OCI-M2 (cell line): ENCODE results near the gene TDRD10.

Experiments used
- DNase-seq: peaks from one replicate; lab custom pipeline; 2025; ENCODE audit not compliant: unreplicated experiment; lab: John Stamatoyannopoulos, UW

The TDRD10 gene, protein sequence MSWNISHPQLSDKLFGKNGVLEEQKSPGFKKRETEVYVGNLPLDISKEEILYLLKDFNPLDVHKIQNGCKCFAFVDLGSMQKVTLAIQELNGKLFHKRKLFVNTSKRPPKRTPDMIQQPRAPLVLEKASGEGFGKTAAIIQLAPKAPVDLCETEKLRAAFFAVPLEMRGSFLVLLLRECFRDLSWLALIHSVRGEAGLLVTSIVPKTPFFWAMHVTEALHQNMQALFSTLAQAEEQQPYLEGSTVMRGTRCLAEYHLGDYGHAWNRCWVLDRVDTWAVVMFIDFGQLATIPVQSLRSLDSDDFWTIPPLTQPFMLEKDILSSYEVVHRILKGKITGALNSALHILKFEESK

DNA sequence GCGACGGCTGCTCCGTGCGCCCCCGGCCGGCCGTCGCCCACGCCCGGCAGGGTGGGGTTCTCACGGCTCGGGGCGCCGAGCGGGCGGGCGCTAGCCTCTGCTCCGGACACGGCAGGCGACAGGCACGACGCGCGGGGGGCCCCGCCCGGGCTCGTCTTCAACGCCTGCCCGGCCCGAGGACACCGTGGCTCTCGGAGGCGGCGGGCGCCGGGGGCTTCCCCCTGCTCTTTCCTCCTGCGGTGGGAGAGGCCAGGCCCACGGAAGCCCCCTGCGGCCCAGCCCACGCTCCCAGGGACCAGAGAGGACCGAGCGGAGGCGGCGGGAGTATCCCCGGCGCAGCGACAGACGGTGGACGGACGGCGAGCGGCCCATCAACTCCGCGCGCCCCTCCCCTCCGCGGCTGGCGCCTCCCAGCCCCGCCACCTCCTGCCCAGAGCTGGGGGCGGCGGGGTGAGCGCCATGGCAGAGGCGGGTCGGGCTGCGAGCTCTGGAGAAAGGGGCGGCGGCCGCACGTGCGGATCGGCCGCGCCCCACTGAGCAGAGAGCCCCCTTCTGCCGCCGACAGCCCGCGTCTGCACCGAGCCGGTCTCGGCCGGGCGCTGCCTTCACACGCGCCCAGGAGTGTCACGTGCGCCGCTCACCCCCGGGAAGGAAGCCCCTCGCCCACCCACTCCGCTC is at the start of gene TDRD10, which contains the start of gene SHE:
TSS of gene TDRD10 (plus strand) at position 154 of the 678 bp plus-strand sequence. CDS start 4,685 bp downstream, outside the sequence.
TSS of gene SHE (minus strand) at position 347 of the 678 bp plus-strand sequence. CDS start 386 bp downstream, outside the sequence.
- no peak for DNase-seq

GRCh38 chr1:154453161-154453560 is 48.9 kb upstream of the TDRD10 start:
- no peak for DNase-seq

- no peak for DNase-seq
These were observed 48.3 kb upstream of the TDRD10 start for GRCh38 chr1:154453574-154454352.

DNA sequence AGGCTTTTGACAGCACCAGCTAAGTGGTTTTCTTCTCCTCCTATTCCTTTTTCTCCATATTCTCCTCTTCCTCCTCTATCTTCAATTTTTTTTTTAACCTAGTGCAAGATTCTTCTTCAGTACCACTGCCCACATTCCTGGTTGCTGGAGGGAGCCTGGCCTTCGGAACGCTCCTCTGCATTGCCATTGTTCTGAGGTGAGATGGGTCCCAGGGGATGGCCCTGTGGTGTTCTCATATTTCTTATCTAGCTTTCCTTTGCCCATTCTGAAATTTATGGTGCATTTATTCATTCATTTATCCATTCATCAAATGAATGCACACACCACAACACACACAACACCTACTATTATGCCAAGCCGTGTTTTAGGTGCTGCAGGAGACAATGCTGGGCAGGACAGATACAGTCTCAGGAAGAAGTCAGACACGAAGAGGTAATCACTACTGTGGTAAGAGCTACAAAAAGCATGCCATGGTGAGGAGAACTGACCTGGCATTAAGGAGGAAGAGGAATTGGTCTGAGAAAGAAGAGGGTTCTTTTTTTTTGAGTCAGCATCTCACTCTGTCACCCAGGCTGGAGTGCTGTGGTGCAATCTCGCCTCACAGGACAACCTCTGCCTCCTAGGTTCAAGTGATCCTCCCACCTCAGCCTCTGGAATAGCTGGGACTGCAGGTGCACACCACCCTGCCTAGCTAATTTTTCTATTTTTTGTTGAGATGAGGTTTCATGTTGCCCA is 47.5 kb upstream of the TDRD10 start:
- DNase-seq = no peak

GRCh38 chr1:154456631-154457030 is 45.4 kb upstream of the TDRD10 start:
- DNase-seq = no peak

GRCh38 chr1:154459080-154459479 is 42.9 kb upstream of the TDRD10 start:
- DNase-seq = no peak

- no peak for DNase-seq
These were observed 41.2 kb upstream of the TDRD10 start for GRCh38 chr1:154460695-154461260.

GRCh38 chr1:154463512-154463990 is 38.5 kb upstream of the TDRD10 start:
- no peak for DNase-seq

GRCh38 chr1:154465621-154466195 is 36.3 kb upstream of the TDRD10 start:
- DNase-seq = no peak

- DNase-seq = no peak
These were observed 35.8 kb upstream of the TDRD10 start for GRCh38 chr1:154466206-154466605.

- DNase-seq = no peak
These were observed 35.0 kb upstream of the TDRD10 start for GRCh38 chr1:154466921-154467417.

GRCh38 chr1:154467434-154468102 is 34.5 kb upstream of the TDRD10 start:
- DNase-seq = no peak

DNA sequence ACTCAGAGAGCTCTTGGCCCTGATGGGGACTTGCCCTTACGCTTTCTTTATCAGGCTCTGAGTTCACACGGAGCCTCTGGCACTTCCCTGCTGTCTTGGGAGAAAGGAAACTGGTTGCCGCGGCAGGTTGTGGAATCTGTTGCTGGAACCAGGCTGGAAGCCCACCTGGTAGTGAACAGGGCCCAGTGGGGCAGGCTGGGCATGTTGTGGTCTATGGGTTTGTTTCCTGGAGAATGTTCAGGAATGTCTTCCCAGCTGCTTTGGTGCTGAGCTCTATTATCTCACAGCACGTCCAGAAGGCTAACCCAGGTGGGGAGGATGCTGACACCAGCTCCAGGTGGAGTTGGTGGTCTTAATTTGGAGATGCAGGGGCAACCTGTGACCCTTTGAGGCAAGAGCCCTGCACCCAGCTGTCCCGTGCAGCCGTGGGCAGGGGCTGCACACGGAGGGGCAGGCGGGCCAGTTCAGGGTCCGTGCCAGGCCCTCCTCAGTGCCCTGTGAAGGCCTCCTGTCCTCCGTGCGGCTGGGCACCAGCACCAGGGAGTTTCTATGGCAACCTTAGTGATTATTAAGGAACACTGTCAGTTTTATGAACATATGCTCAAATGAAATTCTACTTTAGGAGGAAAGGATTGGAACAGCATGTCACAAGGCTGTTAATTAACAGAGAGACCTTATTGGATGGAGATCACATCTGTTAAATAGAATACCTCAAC is 33.3 kb upstream of the TDRD10 start:
- no peak for DNase-seq

DNA sequence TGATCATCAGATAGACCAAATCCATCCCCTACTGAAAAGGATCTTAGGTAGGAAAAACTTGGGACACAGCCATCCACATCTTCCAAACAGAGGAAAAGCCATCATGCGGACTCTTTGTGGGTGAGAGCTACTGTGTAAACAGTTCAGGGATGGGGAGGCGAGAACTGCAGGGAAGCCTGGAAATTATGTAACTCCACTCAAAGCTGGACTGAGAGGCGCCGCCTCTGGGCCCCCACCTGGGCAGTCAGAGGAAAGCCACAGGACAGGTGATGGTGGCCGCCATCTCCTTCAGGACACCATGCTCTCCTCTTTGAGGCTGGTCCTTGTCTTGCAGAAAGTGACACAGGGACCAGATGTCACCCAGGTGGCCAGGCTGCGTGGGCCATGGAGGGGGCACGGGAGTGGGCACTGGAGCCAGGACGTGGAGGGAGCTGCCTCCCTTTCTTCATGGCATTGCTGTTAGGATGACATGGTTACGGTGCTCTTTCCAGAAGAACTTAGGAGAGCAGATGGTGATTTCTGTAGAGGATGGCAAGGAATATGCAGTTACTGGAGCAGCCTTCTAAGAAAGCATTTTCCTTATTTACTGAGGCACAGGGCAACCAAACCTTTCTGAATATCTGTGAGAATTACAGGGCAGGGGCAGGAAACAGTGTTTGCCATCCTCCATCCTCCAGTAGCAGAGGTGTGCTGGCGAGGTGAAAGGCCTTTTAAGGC is 32.0 kb upstream of the TDRD10 start:
- no peak for DNase-seq

DNA sequence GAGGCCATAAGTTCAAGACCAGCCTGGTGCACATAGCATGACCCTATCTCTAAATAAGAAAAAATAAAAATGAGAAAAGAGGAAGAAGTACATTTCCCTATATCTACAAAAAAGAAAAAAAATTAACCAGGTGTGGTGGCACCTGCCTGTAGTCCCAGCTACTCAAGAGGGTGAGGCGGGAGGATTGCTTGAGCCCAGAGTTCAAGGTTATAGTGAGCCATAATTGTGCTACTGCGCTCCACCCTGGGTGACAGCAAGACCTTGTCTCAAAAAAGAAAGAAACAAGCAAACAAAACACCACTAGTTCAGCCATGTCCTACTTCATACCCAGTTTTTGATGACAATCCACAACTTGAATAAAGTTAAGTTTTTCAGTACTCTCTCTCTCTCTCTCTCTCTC is 30.7 kb upstream of the TDRD10 start:
- DNase-seq = no peak

DNA sequence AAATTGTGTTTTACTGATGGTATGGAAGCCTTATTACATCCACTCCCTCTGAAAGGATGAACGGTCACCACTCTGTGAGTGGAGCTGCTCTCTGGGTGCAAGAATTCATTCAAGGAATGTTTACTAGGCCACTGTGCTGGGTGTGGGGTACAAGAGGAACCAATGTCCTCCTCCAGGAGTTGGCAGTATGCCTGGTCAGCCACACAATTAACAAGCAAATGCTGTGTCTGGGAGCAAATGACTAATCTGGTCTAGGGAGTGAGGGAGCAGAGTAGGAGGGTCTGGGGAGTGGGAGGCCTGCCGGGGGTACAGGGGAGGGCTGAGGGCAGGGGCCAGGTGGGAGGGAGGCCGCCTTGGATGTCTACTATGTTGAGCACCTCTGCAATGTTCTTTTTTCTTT is 27.2 kb upstream of the TDRD10 start:
- no peak for DNase-seq

GRCh38 chr1:154476791-154477190 is 25.2 kb upstream of the TDRD10 start:
- no peak for DNase-seq

- no peak for DNase-seq
These were observed 24.0 kb upstream of the TDRD10 start for GRCh38 chr1:154478013-154478412.
